ENCODE results near the gene NACA2. TPM values are rescaled to one million over a fixed set of nuclear protein-coding genes. Genes with fewer than 3 reads are reported as not detected.
"Not testable (repeated sequence)": the region's sequence is repeated elsewhere in the genome, so short reads cannot be mapped to it uniquely, and the experiment has no call there.

Gene NACA2
- total RNA-seq, 1 donor from 2014 or later, result not detected

GRCh38 chr17:61571624-61572023 is 19.4 kb downstream of the NACA2 start:
- TF ChIP-seq CTCF (IDR thresholded peaks at IDR 0.05; ENCODE audit: partially characterized antibody, unreplicated experiment), result no peak
- Mint-ChIP-seq H3K27me3 (ENCODE audit: unreplicated experiment) (no peaks in the 10 kb centered on the region), H3K4me1 (ENCODE audit: low read depth, unreplicated experiment) (peaks cover 13% of the 10 kb centered on the region), H3K4me3 (ENCODE audit: unreplicated experiment) (no peak overlapping the region), H3K27ac (ENCODE audit: unreplicated experiment) (no peak overlapping the region), H3K36me3 (ENCODE audit: unreplicated experiment) (peaks cover 9% of the 10 kb centered on the region), H3K9me3 (ENCODE audit: unreplicated experiment) (peaks cover 4% of the 10 kb centered on the region)
- no peak for DNase-seq

DNA sequence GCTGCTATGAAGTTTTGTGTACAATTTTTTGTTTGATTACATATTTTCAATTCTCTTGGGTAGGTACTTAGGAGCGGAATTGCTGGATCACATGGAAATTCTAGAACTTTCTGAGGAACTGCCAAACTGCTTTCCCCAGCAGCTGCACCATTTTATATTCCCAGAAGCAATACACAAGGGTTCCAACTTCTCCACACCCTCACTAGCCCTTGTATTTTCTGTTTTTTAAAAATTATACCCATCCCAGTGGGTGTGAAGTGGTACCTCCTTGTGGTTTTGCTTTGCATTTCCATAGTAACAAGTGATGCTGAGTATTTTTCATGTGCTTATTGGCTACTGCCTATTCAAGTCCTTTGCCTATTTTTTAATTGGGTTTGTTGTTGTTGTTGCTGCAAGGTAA is 20.9 kb downstream of the NACA2 start:
- TF ChIP-seq CTCF (IDR thresholded peaks at IDR 0.05; ENCODE audit: partially characterized antibody, unreplicated experiment), result no peak
- peaks cover 4% of the 10 kb centered on the region for H3K9me3 Mint-ChIP-seq (ENCODE audit: unreplicated experiment)
- no peaks in the 10 kb centered on the region for H3K27me3 Mint-ChIP-seq (ENCODE audit: unreplicated experiment)
- H3K27ac Mint-ChIP-seq (ENCODE audit: unreplicated experiment), result no peak overlapping the region
- no peak overlapping the region for H3K4me3 Mint-ChIP-seq (ENCODE audit: unreplicated experiment)
- H3K4me1 Mint-ChIP-seq (ENCODE audit: low read depth, unreplicated experiment), result peaks cover 8% of the 10 kb centered on the region
- peaks cover 9% of the 10 kb centered on the region for H3K36me3 Mint-ChIP-seq (ENCODE audit: unreplicated experiment)
- no peak for DNase-seq

GRCh38 chr17:61569525-61569924 is 21.5 kb downstream of the NACA2 start:
- H3K27me3 Mint-ChIP-seq (ENCODE audit: unreplicated experiment); DNase-seq; H3K9me3 Mint-ChIP-seq (ENCODE audit: unreplicated experiment); H3K4me3 Mint-ChIP-seq (ENCODE audit: unreplicated experiment); H3K27ac Mint-ChIP-seq (ENCODE audit: unreplicated experiment); H3K36me3 Mint-ChIP-seq (ENCODE audit: unreplicated experiment); H3K4me1 Mint-ChIP-seq (ENCODE audit: low read depth, unreplicated experiment): not testable (repeated sequence)

DNA sequence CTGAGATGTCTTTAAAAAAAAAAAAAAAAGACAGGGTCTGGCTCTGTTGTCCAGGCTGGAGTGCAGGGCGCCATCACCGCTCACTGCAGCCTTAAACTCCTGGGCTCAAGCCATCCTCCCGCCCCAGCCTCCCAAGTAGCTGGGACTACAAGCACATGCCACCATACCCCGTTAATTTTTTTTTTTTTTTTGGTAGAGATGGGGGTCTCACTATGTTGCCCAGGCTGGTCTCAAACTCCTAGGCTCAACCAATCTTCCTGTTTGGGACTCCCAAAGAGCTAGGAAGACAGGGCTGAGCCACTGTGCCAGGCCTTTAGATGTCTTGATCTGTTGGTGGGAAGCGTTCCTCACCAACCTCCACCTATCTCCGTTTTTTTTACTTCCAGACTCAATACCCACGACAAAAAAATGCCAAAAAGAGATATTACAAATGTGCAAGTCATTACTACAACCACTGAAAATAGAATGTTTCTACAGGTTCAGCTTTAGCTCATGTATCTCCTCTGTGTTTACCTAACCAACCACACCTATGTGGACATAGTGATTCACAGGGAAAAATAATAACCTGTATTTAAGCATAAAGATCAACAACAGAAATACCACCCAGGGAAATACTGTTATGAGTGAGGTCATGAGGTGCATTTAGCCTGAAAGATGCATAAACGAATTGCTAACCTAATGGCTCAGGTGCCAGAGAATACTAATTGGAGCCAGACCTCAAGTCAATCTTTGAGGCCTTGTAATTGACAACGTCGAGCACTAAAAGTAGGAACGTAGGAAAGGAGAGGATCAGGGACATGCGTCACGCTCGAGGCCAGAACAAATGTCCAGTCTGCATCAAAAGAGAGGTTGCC is 22.6 kb downstream of the NACA2 start:
- H3K4me1 Mint-ChIP-seq (ENCODE audit: low read depth, unreplicated experiment), result no peaks in the 10 kb centered on the region
- H3K9me3 Mint-ChIP-seq (ENCODE audit: unreplicated experiment), result peaks cover 2% of the 10 kb centered on the region
- H3K36me3 Mint-ChIP-seq (ENCODE audit: unreplicated experiment), result peaks cover 9% of the 10 kb centered on the region
- peak overlapping the region; percentile 34 for H3K27ac Mint-ChIP-seq (ENCODE audit: unreplicated experiment)
- H3K27me3 Mint-ChIP-seq (ENCODE audit: unreplicated experiment), result no peaks in the 10 kb centered on the region
- H3K4me3 Mint-ChIP-seq (ENCODE audit: unreplicated experiment), result no peak overlapping the region
- no peak for DNase-seq
- no peak for TF ChIP-seq CTCF (IDR thresholded peaks at IDR 0.05; ENCODE audit: partially characterized antibody, unreplicated experiment)

DNA sequence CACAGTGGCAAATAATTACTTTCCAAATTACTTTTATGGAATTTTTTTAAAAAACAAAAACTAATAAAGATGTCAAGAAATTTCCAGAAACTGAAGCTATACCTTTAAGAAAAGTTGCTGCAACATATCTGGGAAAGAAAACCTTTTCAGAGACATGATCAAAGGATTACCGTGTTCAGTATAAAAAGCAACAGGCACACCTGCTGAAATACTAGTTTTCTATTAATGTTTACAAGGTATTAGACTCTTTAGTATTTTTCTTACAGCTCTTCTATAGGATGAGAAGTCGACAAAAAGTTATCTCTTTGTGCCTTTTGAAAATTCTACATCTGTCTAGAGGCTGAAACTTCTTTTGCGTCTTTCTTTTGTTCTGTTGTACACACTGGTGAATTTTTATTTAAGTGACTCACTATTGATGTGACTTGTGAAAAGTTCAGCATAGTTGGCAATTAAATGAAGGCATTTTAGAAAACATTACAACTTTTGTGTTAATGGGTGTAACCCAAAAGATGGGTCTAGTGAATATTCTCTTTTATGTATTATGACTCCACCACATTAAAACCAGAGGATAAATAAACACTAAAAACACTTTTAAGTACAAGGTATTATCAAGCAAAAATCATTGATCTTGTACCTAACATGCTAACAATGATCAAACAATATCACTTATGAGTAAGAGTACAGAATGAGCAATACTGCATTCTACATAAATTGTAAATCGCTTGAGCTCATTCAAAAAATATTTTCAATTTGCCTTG is 23.8 kb downstream of the NACA2 start:
- no peak overlapping the region for H3K27ac Mint-ChIP-seq (ENCODE audit: unreplicated experiment)
- no peak overlapping the region for H3K4me3 Mint-ChIP-seq (ENCODE audit: unreplicated experiment)
- H3K4me1 Mint-ChIP-seq (ENCODE audit: low read depth, unreplicated experiment), result no peaks in the 10 kb centered on the region
- no peaks in the 10 kb centered on the region for H3K27me3 Mint-ChIP-seq (ENCODE audit: unreplicated experiment)
- no peak for DNase-seq
- H3K9me3 Mint-ChIP-seq (ENCODE audit: unreplicated experiment), result peaks cover 2% of the 10 kb centered on the region
- TF ChIP-seq CTCF (IDR thresholded peaks at IDR 0.05; ENCODE audit: partially characterized antibody, unreplicated experiment), result no peak
- H3K36me3 Mint-ChIP-seq (ENCODE audit: unreplicated experiment), result peaks cover 9% of the 10 kb centered on the region

DNA sequence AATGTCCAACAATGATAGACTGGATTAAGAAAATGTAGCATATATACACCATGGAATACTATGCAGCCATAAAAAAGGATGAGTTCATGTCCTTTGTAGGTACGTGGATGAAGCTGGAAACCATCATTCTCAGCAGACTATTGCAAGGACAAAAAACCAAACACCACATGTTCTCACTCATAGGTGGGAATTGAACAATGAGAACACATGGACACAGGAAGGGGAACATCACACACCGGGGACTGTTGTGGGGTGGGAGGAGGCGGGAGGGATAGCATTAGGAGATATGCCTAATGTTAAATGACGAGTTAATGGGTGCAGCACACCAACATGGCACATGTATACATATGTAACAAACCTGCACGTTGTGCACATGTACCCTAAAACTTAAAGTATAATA is 24.6 kb downstream of the NACA2 start:
- not testable (repeated sequence) for H3K27ac Mint-ChIP-seq (ENCODE audit: unreplicated experiment); H3K4me3 Mint-ChIP-seq (ENCODE audit: unreplicated experiment); H3K27me3 Mint-ChIP-seq (ENCODE audit: unreplicated experiment); H3K9me3 Mint-ChIP-seq (ENCODE audit: unreplicated experiment); DNase-seq; H3K36me3 Mint-ChIP-seq (ENCODE audit: unreplicated experiment); H3K4me1 Mint-ChIP-seq (ENCODE audit: low read depth, unreplicated experiment)

DNA sequence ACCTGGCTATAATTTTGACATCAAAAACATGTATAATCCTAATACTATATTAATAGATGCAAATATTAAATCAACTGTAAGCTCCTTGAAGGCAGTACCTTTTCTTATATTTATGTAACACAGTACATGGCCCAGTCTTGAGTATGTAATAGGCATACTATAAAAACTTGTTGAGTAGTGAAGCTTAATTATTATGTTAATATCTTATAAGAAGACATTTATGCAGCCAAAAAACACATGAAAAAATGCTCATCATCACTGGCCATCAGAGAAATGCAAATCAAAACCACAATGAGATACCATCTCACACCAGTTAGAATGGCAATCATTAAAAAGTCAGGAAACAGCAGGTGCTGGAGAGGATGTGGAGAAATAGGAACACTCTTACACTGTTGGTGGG is 25.2 kb downstream of the NACA2 start:
- DNase-seq; H3K9me3 Mint-ChIP-seq (ENCODE audit: unreplicated experiment); H3K4me1 Mint-ChIP-seq (ENCODE audit: low read depth, unreplicated experiment); H3K4me3 Mint-ChIP-seq (ENCODE audit: unreplicated experiment); H3K36me3 Mint-ChIP-seq (ENCODE audit: unreplicated experiment); H3K27ac Mint-ChIP-seq (ENCODE audit: unreplicated experiment); H3K27me3 Mint-ChIP-seq (ENCODE audit: unreplicated experiment): not testable (repeated sequence)

All from glutamatergic neuron (in vitro differentiated cells).